Epidermal melanocyte (primary cell): Measurements from ENCODE around the gene PAOX.

Source experiments
- DNase-seq: peaks from one replicate; pipeline ENCODE4 v3.0.0; 2011; ENCODE audit warnings: low spot score; ENCODE audit not compliant: insufficient read length

The PAOX gene

GRCh38 chr10:133438711-133439273, 59.7 kb downstream of the PAOX start:
- no peak for DNase-seq

- DNase-seq: no peak
Measured at GRCh38 chr10:133439517-133440461, 60.7 kb downstream of the PAOX start.

GRCh38 chr10:133440633-133441285, 61.7 kb downstream of the PAOX start:
- DNase-seq: no peak
